Thymus (tissue), 11 donors: ENCODE data around the gene ABTB1. TPM values are rescaled to one million over a fixed set of nuclear protein-coding genes. Genes with fewer than 3 reads are reported as not detected.

Experiments
- DNase-seq, 9 donors: peaks; one replicate each; pipeline ENCODE4 v3.0.0-alpha.2; 2013; ENCODE audit warnings: low spot score in 9 of 9, low read depth in 6 of 9, missing footprints in 1 of 9
- H3K27ac ChIP-seq, 2 donors: one replicate each; pipeline ENCODE4 v1.5.1; 2013; ENCODE audit warnings: control low read depth in 1 of 2, low read depth in 1 of 2, low read length in 1 of 2, mild to moderate bottlenecking in 1 of 2, moderate library complexity in 1 of 2
- H3K27me3 ChIP-seq, 2 donors: one replicate each; pipeline ENCODE4 v1.5.1; 2013; ENCODE audit warnings: low read length in 1 of 2; ENCODE audit not compliant: control insufficient read depth in 2 of 2, insufficient read depth in 1 of 2
- H3K36me3 ChIP-seq, 2 donors: one replicate each; pipeline ENCODE4 v1.5.1; 2013; ENCODE audit warnings: low read length in 1 of 2, mild to moderate bottlenecking in 1 of 2, moderate library complexity in 1 of 2; ENCODE audit not compliant: control insufficient read depth in 2 of 2, insufficient read depth in 2 of 2
- H3K4me1 ChIP-seq, 2 donors: one replicate each; pipeline ENCODE4 v1.5.1; 2013; ENCODE audit warnings: low read length in 2 of 2; ENCODE audit not compliant: control insufficient read depth in 2 of 2, insufficient read depth in 2 of 2
- H3K4me3 ChIP-seq, 2 donors: one replicate each; pipeline ENCODE4 v1.5.1; 2013; ENCODE audit warnings: low read length in 2 of 2, control low read depth in 1 of 2, mild to moderate bottlenecking in 1 of 2
- H3K9me3 ChIP-seq, 2 donors: one replicate each; pipeline ENCODE4 v1.5.1; 2013; ENCODE audit warnings: low read length in 1 of 2, mild to moderate bottlenecking in 1 of 2; ENCODE audit not compliant: control insufficient read depth in 2 of 2, insufficient read depth in 1 of 2
- WGBS: extraction: QIAGEN DNeasy Blood & Tissue Kit; methylation state at CpG from one replicate; pipeline ENCODE4 v1.1.7; 2013; 5-methylcytosine and 5-hydroxymethylcytosine counted together
- polyA plus RNA-seq: library from polyadenylated mRNA; stranded (reverse); fragments of 200-250 nt; gene quantifications from one replicate; pipeline ENCODE4 v1.2.3, GENCODE V29; 2013
- total RNA-seq: library from RNA; stranded (reverse); fragments of 120-200 nt; gene quantifications from one replicate; pipeline ENCODE4 v1.2.4, GENCODE V29; 2013
- donor health status: healthy.

Gene ABTB1
- total and polyA plus RNA-seq, 2 donors, result 7.6 to 130 TPM

DNA sequence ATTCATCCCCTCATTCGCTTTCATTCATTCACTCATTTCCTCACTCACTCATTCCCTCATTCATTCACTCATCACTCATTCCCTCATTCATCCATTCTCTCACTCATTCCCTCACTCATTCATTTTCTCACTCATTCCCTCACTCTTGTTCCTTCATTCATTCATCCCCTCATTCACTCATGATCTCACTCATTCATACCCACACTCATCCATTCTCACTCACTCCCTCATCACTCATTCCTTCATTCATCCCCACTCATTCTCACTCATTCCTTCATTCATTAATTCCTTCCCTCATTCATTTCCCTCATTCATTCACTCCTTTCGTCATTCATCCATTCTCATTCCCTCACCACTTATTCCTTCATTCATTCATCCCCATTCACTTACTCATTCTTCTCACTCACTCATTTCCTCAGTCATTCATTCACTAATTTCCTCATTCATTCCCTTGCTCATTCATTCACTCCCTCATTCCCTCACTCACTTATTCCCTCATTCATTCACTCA lies 14.5 kb downstream of the ABTB1 start:
- 97% methylated on average over 2 of the region's 2 CpGs for WGBS
- Histone ChIP-seq H3K9me3 (peaks cover 0 to 3% of the 10 kb centered on the region in 2 donors), H3K4me3 (no peak overlapping the region), H3K4me1 (no peaks in the 10 kb centered on the region), H3K36me3 (no peaks in the 10 kb centered on the region), H3K27ac (no peak overlapping the region), H3K27me3 (no peaks in the 10 kb centered on the region)
- DNase-seq, result no peak

DNA sequence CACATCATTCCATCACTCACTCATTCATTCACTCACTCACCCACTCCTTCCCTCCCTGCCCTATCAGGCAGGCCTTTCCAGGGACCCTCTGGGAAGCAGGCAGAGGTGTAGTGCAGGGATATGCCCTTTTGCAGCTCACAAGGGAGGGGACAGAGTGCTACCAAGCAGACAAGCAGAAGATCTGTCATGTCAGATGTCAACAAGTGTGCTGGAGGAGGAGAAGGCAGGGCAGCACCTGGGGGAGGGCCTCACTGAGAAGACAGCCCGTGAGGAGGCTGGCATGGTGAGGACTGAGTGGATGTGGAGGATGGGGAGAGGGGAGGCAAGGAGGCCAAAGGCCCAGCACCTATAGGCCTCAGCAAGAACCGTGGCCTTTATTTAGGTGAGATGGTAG lies 15.3 kb downstream of the ABTB1 start:
- H3K9me3 ChIP-seq, result peaks cover 0 to 3% of the 10 kb centered on the region in 2 donors
- DNase-seq, result no peak
- no peaks in the 10 kb centered on the region for H3K27me3 ChIP-seq
- no peaks in the 10 kb centered on the region for H3K4me1 ChIP-seq
- H3K36me3 ChIP-seq, result no peaks in the 10 kb centered on the region
- H3K27ac ChIP-seq, result no peak overlapping the region
- H3K4me3 ChIP-seq, result no peak overlapping the region
- WGBS, result 92% methylated on average over 2 of the region's 2 CpGs

DNA sequence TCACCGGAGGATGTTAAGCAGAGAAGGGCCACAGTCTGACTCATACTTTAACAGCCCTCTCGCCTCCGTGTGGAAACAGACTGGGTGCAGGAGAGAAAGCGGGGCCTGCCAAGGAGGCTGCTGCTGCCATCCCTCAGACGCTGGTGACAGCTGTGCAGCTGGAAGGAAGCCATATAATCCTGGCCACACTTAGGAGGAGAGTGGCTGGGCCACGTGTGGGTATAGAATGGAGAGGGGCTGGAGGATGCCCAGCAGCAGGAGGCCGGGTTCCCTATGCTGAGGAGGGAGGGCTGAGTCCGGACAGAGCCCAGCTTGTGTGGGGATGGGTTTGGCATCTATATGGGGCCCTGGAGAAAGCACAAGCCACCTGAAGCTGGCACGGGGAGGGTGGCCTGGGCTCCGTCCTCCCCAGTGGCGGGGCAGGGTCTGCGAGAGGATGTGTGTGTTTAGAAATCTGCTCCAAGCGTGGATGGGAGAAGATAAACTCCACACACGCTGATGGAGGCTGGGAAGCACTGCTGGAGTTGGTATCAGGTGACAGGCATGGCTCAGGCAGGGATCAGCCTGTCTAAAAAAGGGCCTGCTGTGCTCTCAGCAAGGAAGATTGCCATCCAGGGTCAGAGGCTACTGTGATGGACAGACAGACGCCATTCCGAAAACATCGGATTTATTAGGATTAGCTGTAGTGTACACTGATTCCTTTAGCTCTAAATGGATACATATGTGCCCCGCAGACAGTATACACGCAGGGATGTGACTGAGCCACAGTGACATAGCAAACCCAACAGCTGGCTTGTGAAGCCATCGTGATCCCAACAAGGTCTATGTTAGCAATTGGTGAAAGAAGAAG lies 15.9 kb downstream of the ABTB1 start:
- H3K27me3 ChIP-seq, result no peaks in the 10 kb centered on the region
- no peak for DNase-seq
- H3K9me3 ChIP-seq, result peaks cover 0 to 3% of the 10 kb centered on the region in 2 donors
- no peaks in the 10 kb centered on the region for H3K4me1 ChIP-seq
- H3K4me3 ChIP-seq, result no peak overlapping the region
- H3K36me3 ChIP-seq, result no peaks in the 10 kb centered on the region
- 94% methylated on average over 20 of the region's 20 CpGs for WGBS
- no peak overlapping the region for H3K27ac ChIP-seq

DNA sequence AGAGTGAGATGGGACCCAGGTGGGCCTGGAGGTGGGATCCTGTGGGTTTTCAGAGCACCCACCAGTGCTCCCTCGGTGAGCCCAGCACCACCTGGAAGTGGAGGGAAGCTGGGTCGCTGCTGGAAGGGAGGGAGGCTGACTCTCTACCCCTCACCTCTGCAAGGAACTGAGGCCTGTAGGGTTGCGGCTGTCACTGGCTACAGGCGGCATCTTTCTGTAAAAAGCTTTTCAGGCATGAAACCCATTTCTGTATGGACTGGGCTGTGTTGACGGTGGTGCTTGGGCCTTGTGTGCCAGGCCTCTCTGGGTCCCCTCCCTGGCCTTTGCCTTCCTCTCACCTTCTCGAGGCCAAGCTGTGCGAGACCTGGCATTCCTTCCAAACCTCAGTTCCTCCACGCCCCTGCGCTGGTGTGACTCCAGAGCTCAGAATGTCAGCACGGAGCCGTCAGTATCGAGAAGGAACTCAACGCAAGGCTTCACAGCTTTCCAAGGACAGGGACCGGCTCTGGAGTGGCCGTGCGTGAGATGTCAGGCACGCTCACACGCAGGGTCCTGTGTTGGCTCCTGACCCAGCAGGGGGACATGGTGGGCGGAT lies 16.6 kb downstream of the ABTB1 start:
- WGBS, result 98% methylated on average over 19 of the region's 19 CpGs
- Histone ChIP-seq H3K4me3 (no peak overlapping the region), H3K27me3 (no peaks in the 10 kb centered on the region), H3K4me1 (no peaks in the 10 kb centered on the region), H3K27ac (no peak overlapping the region), H3K36me3 (no peaks in the 10 kb centered on the region), H3K9me3 (peaks cover 0 to 3% of the 10 kb centered on the region in 2 donors)
- DNase-seq, result no peak

DNA sequence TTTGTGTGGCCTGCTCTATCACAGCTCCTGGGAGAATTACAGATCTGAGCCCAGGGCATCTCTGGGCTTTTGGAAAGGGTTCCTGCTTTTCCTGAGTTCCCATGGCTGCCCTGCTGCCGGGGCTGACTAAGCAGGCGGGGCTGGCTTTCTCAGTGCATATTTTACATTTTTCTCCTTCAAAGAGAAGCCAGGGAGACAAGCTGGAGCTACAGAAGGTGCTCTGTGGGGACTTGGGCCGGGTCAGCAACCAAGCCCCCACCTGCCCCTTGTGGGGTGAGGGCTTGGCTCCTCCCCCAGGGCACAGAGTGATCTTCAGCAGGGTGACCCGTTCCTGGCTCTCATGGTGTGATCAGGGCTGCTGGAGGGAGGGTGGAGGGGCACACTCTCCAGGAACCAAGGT lies 17.4 kb downstream of the ABTB1 start:
- H3K27ac ChIP-seq, result no peak overlapping the region
- H3K27me3 ChIP-seq, result no peaks in the 10 kb centered on the region
- no peaks in the 10 kb centered on the region for H3K36me3 ChIP-seq
- DNase-seq, result no peak
- 92% methylated on average over 4 of the region's 4 CpGs for WGBS
- H3K4me3 ChIP-seq, result no peak overlapping the region
- no peaks in the 10 kb centered on the region for H3K4me1 ChIP-seq
- peaks cover 0 to 3% of the 10 kb centered on the region in 2 donors for H3K9me3 ChIP-seq

DNA sequence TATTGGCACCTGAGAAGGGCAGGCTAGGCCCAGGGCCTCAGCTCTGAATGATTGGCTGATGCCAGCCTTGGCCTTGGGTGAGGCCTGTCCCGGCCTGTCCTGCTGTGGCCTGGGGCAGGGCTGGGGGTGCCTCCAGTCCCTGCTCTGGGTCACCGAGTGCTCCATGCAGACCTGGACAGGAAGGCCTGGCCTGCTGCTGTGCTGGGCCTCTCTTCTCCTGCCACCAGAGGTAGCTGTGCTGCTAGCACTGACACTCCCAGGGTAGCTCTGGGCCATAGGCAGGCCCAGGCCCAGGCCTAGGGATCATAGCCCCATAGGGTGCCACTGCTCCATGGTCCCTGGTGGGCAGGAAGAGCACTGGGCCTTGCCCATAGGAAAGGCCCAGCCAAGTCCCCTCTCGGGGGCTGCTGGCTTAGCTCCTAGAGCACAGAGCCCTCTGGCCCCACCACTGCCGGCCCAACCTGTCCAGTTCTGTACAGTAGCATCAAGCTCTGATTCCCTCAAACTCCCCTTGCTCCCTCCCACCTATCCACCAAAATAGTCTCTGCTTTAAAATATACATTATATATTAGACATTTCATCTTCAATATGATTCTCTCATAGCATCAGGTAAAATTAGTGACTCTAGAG lies 18.2 kb downstream of the ABTB1 start:
- Histone ChIP-seq H3K4me3 (no peak overlapping the region), H3K9me3 (peaks cover 0 to 3% of the 10 kb centered on the region in 2 donors), H3K36me3 (no peaks in the 10 kb centered on the region), H3K27ac (no peak overlapping the region), H3K4me1 (no peaks in the 10 kb centered on the region), H3K27me3 (no peaks in the 10 kb centered on the region)
- DNase-seq, result peak in 1 of 9 donors; percentile 27
- WGBS, result 98% methylated on average over 4 of the region's 4 CpGs

DNA sequence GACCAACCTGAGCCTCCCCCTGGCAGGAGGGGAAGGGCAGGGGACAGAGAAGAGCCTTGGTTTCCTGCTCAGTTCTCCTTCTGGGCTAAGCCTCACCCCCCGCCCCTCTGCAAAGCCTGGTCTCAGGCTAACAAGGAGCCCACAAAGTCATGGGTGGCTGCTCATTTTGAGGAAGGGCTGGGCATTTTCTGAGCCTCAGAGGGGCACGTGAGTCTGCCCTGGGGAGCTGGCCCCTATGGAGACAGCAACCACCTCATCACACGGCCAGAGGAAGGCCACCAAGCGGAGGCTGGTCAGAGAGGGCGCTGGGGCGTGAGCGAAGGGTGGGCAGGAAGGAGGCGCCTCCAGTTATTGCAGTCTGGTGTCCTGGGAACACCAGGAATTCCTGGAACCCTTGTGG lies 18.7 kb downstream of the ABTB1 start:
- no peak overlapping the region for H3K4me3 ChIP-seq
- peaks cover 0 to 3% of the 10 kb centered on the region in 2 donors for H3K9me3 ChIP-seq
- H3K27me3 ChIP-seq, result no peaks in the 10 kb centered on the region
- peaks cover 0 to 1% of the 10 kb centered on the region in 2 donors for H3K4me1 ChIP-seq
- H3K36me3 ChIP-seq, result no peaks in the 10 kb centered on the region
- 96% methylated on average over 8 of the region's 8 CpGs for WGBS
- no peak for DNase-seq
- no peak overlapping the region for H3K27ac ChIP-seq

DNA sequence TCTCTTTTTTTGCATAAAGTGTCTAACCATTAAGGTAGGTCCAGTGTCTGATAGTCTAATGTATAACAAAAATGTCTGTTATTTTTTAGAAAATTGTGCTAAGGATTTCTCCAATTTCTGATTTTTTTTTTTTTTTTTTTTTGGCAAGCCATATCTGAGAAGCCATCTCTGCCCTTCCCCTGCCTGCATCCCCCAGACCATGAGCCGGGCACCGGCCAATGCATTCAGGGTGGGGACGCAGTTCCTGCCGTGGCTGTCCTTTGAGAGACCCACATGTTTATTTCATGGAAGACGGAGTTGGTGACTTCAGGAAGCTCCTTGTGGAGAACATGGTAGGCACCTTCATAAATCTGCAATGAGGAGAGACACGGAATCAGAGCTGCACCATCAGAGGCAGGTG lies 19.2 kb downstream of the ABTB1 start:
- Histone ChIP-seq H3K27ac (no peak overlapping the region), H3K27me3 (no peaks in the 10 kb centered on the region), H3K4me3 (no peak overlapping the region), H3K36me3 (no peaks in the 10 kb centered on the region), H3K4me1 (peaks cover 0 to 6% of the 10 kb centered on the region in 2 donors), H3K9me3 (peaks cover 0 to 3% of the 10 kb centered on the region in 2 donors)
- WGBS, result 98% methylated on average over 6 of the region's 6 CpGs
- DNase-seq, result no peak
